Brain microvascular endothelial cell (primary cell): ENCODE data around the gene TTC16.

ENCODE experiments used
- DNase-seq: peaks from one replicate; pipeline ENCODE4 v3.0.0-alpha.2; 2020
- H3K27ac ChIP-seq: fragments of 250-450 bp; sonication (Bioruptor Pico); 2 replicates; pipeline ENCODE4 v1.5.1; 2020; ENCODE audit warnings: mild to moderate bottlenecking, moderate library complexity
- H3K27me3 ChIP-seq: fragments of 250-450 bp; sonication (Bioruptor Pico); replicated peaks from 2 replicates; pipeline ENCODE4 v1.5.1; 2020; ENCODE audit warnings: mild to moderate bottlenecking
- H3K36me3 ChIP-seq: fragments of 250-450 bp; sonication (Bioruptor Pico); replicated peaks from 2 replicates; pipeline ENCODE4 v1.5.1; 2020; ENCODE audit warnings: mild to moderate bottlenecking
- H3K4me3 ChIP-seq: 2 replicates; pipeline ENCODE4 v1.5.1; 2011; ENCODE audit warnings: low read depth, mild to moderate bottlenecking, control low read depth, low read length, moderate library complexity
- in situ Hi-C: cut with HindIII; loops from 2 replicates; pipeline ENCODE4 v1.10.0; 2017; ENCODE audit warnings: low sequenced_read_pairs, low pct_ligation_motif_present
- TF ChIP-seq, protein P1 (sequence below): IDR thresholded peaks from 2 replicates; pipeline ENCODE4 v1.5.1; 2011; ENCODE audit warnings: low read depth, mild to moderate bottlenecking, moderate library complexity, low read length, control low read depth, inconsistent platforms; ENCODE audit errors: missing control alignments

Gene TTC16

DNA sequence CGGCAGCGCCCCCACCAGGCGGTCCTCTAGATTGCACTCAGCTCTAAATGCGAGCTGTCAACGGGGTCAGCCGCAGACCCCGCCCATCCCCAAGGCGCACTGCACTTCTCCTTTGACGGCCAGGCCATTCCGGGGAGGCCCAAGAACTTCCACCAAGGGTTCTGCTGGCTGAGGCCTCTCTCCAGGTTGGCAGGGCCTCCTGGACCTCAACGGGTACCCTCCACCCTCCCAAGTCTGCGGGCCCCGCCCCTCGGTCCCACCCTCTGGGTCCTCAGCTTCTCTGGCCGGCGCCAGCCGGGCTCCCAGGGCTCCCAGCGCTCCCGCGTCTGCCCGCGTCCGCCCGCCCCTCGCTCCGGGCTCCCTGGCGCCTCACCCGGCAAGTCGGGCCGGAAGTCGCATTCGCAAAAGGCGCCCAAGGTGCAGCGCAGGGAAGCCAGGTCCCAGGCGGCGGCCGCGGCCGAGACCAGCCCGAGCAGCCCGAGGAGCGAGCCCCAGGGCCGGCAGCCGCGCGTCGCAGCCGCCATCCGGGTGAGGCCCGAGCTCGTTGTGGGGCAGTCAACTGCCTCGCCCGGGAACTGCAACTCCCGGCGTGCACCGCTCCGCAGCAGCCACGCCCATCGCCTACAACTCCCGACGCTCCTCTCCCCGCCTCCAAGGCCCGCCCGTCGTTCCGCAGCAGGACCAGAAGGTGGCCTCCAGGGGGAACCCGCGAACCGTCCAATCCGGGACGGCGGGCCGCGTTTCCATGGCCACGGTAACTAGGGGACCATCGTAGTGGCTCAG lies 19.1 kb downstream of the TTC16 start, which contains the start of gene TOR2A:
TSS of gene TOR2A (minus strand) at position 548 of the 783 bp plus-strand sequence. CDS start at position 524, 24 bp downstream.
- DNase-seq, result peak; percentile 94
- no peaks in the 10 kb centered on the region for H3K27me3 ChIP-seq
- no peaks in the 10 kb centered on the region for H3K36me3 ChIP-seq
- TF ChIP-seq, protein P1, sequence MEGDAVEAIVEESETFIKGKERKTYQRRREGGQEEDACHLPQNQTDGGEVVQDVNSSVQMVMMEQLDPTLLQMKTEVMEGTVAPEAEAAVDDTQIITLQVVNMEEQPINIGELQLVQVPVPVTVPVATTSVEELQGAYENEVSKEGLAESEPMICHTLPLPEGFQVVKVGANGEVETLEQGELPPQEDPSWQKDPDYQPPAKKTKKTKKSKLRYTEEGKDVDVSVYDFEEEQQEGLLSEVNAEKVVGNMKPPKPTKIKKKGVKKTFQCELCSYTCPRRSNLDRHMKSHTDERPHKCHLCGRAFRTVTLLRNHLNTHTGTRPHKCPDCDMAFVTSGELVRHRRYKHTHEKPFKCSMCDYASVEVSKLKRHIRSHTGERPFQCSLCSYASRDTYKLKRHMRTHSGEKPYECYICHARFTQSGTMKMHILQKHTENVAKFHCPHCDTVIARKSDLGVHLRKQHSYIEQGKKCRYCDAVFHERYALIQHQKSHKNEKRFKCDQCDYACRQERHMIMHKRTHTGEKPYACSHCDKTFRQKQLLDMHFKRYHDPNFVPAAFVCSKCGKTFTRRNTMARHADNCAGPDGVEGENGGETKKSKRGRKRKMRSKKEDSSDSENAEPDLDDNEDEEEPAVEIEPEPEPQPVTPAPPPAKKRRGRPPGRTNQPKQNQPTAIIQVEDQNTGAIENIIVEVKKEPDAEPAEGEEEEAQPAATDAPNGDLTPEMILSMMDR, result peak; percentile 97
- H3K27ac ChIP-seq, result peak within 1 kb of the TSS; percentile 65
- in situ Hi-C loops, result no loop called here
- peak within 1 kb of the TSS; percentile 69 for H3K4me3 ChIP-seq

DNA sequence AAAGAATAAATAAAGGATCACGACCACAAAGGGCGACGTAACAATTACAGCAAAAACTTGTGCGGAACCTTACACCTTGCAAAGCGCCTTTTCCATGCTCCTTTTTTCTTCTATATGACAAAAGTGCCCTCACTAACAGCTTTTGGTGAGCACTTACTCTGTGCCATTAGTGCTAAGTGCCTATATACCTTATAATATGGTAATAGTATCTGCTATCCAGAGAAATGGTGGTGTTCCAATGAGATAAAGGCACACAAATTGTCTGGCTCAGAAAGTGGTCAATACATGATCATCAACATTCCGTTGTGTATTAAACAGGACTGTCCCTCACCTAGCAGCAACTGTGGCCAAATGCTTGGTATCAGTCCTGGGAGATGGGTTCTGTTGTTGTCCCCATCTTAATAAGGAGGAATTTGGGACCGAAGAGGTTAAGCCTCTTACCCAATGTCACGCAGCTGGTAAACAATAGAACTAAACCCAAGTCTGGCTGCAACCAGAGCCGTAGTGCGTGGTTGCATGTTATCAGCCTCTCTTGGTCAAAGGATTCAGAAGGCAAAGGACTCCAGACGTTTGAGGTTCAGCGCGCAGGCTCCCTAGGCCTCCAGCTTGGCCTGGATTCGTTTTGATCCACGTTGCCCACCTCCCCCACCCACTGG lies 19.8 kb downstream of the TTC16 start:
- Histone ChIP-seq H3K27ac (peak overlapping the region; percentile 9), H3K4me3 (no peak overlapping the region), H3K36me3 (no peaks in the 10 kb centered on the region), H3K27me3 (no peaks in the 10 kb centered on the region)
- TF ChIP-seq, protein P1, result no peak
- no peak for DNase-seq
- in situ Hi-C loops, result no loop called here

DNA sequence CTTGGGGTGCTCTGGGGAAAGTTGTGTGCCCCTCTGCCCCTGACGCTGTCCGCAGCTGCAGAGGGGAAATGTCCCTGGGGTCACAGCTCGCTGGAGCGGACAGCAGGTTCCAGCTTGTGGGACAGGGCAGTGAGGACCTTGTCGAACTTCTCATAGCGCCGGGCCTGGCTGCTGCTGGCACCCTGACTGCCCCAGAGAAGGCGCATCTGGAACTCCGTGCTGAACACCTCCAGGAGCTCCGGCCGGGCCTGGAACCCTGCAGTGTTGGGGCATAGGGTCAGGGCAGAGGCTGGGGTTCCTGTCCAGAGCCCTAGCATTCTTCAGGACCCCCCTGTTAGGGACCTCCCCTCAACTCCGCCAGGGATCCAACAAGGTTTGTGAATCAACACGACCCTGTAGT lies 22.8 kb downstream of the TTC16 start:
- no peak for DNase-seq
- Histone ChIP-seq H3K4me3 (no peak overlapping the region), H3K27me3 (no peaks in the 10 kb centered on the region), H3K27ac (no peak overlapping the region), H3K36me3 (no peaks in the 10 kb centered on the region)
- TF ChIP-seq, protein P1, result no peak
- in situ Hi-C loops, result no loop called here

DNA sequence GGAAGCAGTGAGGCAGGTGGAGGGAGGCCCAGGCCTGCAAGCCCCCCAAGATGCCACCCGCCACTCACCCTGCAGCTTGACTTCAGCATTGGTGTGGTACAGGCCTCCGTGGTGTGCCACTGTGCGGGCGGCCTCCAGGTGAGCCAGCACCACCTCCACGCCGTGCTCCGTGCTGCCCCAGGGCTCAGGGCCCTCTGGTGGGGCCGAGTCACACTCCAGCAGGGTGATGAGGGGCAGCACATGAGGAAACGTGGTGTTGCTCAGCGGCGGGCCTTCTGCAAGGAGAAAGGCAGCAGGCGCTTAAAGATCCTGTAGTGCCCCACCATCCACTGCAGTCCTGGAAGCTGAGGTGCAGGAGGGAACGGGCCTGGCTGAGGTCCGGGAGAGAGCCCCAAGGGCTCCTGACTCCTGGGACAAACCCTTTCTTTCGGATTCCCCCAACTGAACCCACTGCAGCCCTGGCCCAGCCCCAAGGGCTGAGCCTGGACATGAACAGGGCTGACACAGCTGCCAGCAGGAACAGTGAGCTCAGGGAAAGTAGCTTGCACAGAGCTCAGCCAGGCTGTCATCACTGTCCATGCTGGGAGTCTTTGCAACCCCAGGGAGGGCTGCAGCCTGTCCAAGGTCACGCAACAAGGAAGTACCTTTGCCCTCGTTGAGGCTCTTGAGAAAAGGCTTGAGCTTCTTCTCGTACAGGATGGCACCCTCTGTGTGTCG lies 23.9 kb downstream of the TTC16 start:
- TF ChIP-seq, protein P1, result no peak
- Histone ChIP-seq H3K36me3 (no peaks in the 10 kb centered on the region), H3K27ac (no peak overlapping the region), H3K4me3 (no peak overlapping the region), H3K27me3 (no peaks in the 10 kb centered on the region)
- DNase-seq, result no peak
- in situ Hi-C loops, result no loop called here

DNA sequence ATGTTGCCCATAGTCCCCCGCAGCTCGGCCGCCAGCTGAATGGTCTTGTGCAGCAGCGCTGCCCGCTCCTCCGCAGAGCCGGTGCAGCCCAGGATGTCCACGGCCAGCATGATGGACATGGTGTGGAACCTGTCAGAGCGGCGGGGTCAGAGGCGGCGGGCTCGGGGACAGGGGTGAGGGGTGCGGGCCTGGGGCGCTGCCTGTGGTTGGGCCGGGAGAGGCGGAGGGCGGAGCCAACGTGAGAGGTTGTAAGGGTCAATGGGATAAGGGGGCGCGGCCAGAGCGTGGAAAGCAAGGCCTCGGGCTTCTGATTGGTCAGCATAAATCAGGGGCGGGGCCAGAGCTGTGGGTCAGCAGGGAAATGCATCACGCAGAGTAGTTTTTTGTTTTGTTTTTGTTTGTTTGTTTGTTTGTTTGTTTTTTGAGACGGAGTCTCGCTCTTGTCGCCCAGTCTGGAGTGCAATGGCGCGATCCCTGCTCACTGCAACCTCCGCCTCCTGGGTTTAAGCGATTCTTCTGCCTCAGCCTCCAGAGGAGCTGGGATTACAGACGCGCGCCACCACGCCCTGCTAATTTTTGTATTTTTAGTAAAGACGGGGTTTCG lies 26.1 kb downstream of the TTC16 start:
- no peak overlapping the region for H3K27ac ChIP-seq
- TF ChIP-seq, protein P1, result no peak
- no peaks in the 10 kb centered on the region for H3K36me3 ChIP-seq
- H3K4me3 ChIP-seq, result peak overlapping the region; percentile 53
- no peak for DNase-seq
- H3K27me3 ChIP-seq, result no peaks in the 10 kb centered on the region
- in situ Hi-C loops, result no loop called here
